Vagina (tissue), 2 donors: ENCODE measurements around the gene FSTL1.

ENCODE experiments used
- POLR2A ChIP-seq, 2 donors: fragments of 450-650 bp; IDR thresholded peaks; one replicate each; pipeline ENCODE4 v1.6.1; 2017; ENCODE audit warnings: antibody characterized with exemption in 2 of 2, mild to moderate bottlenecking in 2 of 2, moderate library complexity in 2 of 2
- TF ChIP-seq, protein P1 (sequence below), 3 experiments: fragments of 450-650 bp in 2 of 3; fragments of 200-600 bp in 1 of 3; sonication (generic) in 1 of 3; IDR thresholded peaks; one replicate each; pipeline ENCODE4 v1.5.1; 2017 to 2019; ENCODE audit warnings: antibody characterized with exemption in 3 of 3, mild to moderate bottlenecking in 2 of 3, moderate library complexity in 2 of 3

DNA sequence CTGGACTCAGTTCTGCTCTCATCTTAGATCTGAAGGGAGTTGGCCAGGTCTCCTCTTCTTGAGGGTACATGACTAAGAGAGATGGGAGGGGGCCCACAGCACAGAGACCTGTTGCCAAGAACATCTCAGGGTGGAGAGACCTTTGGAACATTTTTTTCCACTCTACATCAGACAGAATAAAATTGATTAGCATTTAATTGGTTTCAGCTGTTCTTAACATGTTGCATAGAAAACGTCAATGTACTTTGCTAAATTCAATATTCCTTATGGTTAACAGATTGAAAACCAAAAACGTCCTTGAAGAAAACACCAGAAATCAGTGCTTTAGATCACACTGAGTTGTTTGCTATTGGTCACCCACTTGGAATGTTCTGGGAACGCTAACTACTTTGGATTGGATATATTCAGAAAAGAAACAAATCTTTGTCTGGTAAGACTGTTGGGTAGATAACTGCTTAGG is 36.4 kb upstream of the FSTL1 start:
- TF ChIP-seq, protein P1, sequence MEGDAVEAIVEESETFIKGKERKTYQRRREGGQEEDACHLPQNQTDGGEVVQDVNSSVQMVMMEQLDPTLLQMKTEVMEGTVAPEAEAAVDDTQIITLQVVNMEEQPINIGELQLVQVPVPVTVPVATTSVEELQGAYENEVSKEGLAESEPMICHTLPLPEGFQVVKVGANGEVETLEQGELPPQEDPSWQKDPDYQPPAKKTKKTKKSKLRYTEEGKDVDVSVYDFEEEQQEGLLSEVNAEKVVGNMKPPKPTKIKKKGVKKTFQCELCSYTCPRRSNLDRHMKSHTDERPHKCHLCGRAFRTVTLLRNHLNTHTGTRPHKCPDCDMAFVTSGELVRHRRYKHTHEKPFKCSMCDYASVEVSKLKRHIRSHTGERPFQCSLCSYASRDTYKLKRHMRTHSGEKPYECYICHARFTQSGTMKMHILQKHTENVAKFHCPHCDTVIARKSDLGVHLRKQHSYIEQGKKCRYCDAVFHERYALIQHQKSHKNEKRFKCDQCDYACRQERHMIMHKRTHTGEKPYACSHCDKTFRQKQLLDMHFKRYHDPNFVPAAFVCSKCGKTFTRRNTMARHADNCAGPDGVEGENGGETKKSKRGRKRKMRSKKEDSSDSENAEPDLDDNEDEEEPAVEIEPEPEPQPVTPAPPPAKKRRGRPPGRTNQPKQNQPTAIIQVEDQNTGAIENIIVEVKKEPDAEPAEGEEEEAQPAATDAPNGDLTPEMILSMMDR (IDR thresholded peaks at IDR 0.05), result no peak
- no peak for TF ChIP-seq POLR2A (IDR thresholded peaks at IDR 0.05)
